Activated naive CD4-positive, alpha-beta T cell treated with anti-CD3 and anti-CD28 coated beads, Interleukin-2, amount 10 ng/mL, durations not matched to agents 7 days and 5 days (primary cell): ENCODE results near the gene FAM186B.

Experiments used
- CTCF ChIA-PET: fragments of 350-600 bp; sonication (Branson Sonifier 250); formaldehyde crosslinking; loops from one replicate; lab custom pipeline; 2021; ENCODE audit warnings: antibody characterized with exemption; lab: Charles Lee
- DNase-seq: peaks from one replicate; pipeline ENCODE4 v3.0.0-alpha.2; 2020
- H3K27ac Mint-ChIP-seq: one replicate; pipeline ENCODE4 v1.8.0; 2021; ENCODE audit warnings: mild to moderate bottlenecking, moderate library complexity, mixed read lengths
- H3K27me3 Mint-ChIP-seq: one replicate; pipeline ENCODE4 v1.8.0; 2021; ENCODE audit warnings: mild to moderate bottlenecking, mixed read lengths
- H3K36me3 Mint-ChIP-seq: one replicate; pipeline ENCODE4 v1.8.0; 2021; ENCODE audit warnings: mixed read lengths
- H3K4me1 Mint-ChIP-seq: one replicate; pipeline ENCODE4 v1.8.0; 2021; ENCODE audit warnings: mixed read lengths
- H3K4me3 Mint-ChIP-seq: one replicate; pipeline ENCODE4 v1.8.0; 2021; ENCODE audit warnings: mild to moderate bottlenecking, moderate library complexity, mixed read lengths
- H3K9me3 Mint-ChIP-seq: one replicate; pipeline ENCODE4 v1.8.0; 2021; ENCODE audit warnings: mixed read lengths

The FAM186B gene

GRCh38 chr12:49644620-49644994 lies 39.2 kb upstream of the FAM186B start:
- H3K36me3 Mint-ChIP-seq = peaks cover 36% of the 10 kb centered on the region
- H3K4me3 Mint-ChIP-seq = no peak overlapping the region
- peak overlapping the region; percentile 53 for H3K27ac Mint-ChIP-seq

GRCh38 chr12:49643961-49644619 lies 38.7 kb upstream of the FAM186B start:
- CTCF ChIA-PET = interaction anchor here (1.1 to 17.4 kb wide), 9 partner anchors 9 to 195 kb away, joined by 4 to 370 read pairs (median 12); partner anchors contain the start of genes FMNL3 and TMBIM6
- no peak overlapping the region for H3K4me3 Mint-ChIP-seq
- H3K27me3 Mint-ChIP-seq = no peaks in the 10 kb centered on the region
- DNase-seq = no peak
- peak overlapping the region; percentile 53 for H3K27ac Mint-ChIP-seq
- H3K4me1 Mint-ChIP-seq = peaks cover 45% of the 10 kb centered on the region
- H3K36me3 Mint-ChIP-seq = peaks cover 33% of the 10 kb centered on the region
- no peaks in the 10 kb centered on the region for H3K9me3 Mint-ChIP-seq

More at GRCh38 chr12:49644620-49644994, 39.2 kb upstream of the FAM186B start:
- Mint-ChIP-seq H3K27me3 (no peaks in the 10 kb centered on the region), H3K4me1 (peaks cover 47% of the 10 kb centered on the region), H3K9me3 (no peaks in the 10 kb centered on the region)
- CTCF ChIA-PET = interaction anchor here (0.7 to 17.4 kb wide), 14 partner anchors 10 to 323 kb away, joined by 3 to 370 read pairs (median 8); partner anchors contain the start of genes FMNL3 and TMBIM6
- peak; percentile 88 for DNase-seq

- Mint-ChIP-seq H3K27ac (no peak overlapping the region), H3K4me1 (peaks cover 35% of the 10 kb centered on the region), H3K4me3 (no peak overlapping the region), H3K9me3 (no peaks in the 10 kb centered on the region), H3K27me3 (no peaks in the 10 kb centered on the region), H3K36me3 (peaks cover 24% of the 10 kb centered on the region)
- CTCF ChIA-PET = interaction anchor here (2.0 to 17.4 kb wide), 7 partner anchors 8 to 196 kb away, joined by 5 to 370 read pairs (median 12); partner anchors contain the start of genes FMNL3 and TMBIM6
- no peak for DNase-seq
These were observed 37.7 kb upstream of the FAM186B start for GRCh38 chr12:49643135-49643534.

DNA sequence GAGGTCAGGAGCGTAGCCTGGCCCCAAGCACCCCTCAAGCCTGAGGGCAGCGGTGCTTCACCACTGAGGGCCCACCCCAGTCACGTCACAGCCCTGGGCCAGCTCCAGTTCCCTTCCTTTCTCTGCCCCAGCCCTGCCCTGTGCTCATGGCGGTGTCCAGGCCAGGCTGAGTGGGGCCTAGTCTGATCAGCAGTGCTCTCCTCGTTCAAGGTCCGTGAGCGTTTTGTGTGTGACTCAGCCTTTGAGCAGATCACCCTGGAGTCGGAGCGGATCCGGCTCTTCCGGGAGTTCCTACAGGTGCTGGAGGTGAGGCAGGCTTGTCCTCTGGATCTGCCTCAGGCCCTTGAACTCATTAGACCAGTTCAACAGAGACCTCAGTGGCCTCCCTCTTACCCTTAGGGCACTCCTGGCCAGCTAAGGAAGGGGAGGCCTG lies 36.9 kb upstream of the FAM186B start:
- Mint-ChIP-seq H3K27ac (no peak overlapping the region), H3K27me3 (no peaks in the 10 kb centered on the region), H3K9me3 (no peaks in the 10 kb centered on the region), H3K4me3 (no peak overlapping the region), H3K36me3 (peaks cover 18% of the 10 kb centered on the region), H3K4me1 (peaks cover 29% of the 10 kb centered on the region)
- CTCF ChIA-PET = interaction anchor here (0.9 to 17.4 kb wide), 5 partner anchors 7 to 99 kb away, joined by 3 to 370 read pairs (median 12); partner anchors contain the start of genes FMNL3 and TMBIM6
- no peak for DNase-seq

DNA sequence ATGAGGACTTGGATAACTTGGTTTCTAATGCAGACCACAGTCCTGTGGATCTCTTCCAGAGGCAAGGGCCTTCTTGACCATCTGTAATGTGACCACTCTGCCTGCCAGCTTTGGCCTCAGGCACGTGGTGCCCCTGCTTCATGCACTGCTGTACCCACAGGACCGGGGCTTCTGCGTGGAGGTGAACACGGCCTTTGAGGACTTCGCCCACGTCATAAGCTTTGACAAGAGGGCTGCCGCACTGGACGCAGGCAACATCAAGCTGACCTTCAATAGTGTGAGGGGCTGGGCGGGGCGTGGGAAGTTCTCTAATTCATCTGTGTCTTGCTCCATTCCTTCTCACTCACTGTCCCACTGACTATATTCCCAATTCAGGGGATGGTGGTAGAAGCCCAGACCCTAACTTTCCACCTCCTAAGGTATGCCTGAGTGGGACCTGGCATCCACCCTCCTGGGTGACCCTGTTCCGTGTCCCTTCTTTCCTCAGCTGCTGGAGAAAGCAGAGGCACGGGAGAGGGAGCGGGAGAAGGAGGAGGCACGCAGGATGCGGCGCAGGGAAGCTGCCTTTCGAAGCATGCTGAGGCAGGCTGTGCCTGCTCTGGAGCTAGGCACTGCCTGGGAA lies 36.4 kb upstream of the FAM186B start:
- Mint-ChIP-seq H3K4me1 (peaks cover 29% of the 10 kb centered on the region), H3K9me3 (no peaks in the 10 kb centered on the region), H3K27me3 (no peaks in the 10 kb centered on the region), H3K4me3 (no peak overlapping the region), H3K36me3 (peaks cover 16% of the 10 kb centered on the region), H3K27ac (no peak overlapping the region)
- CTCF ChIA-PET = interaction anchor here (0.9 to 17.4 kb wide), 4 partner anchors 10 to 100 kb away, joined by 3 to 370 read pairs (median 14); partner anchors contain the start of genes FMNL3 and TMBIM6
- no peak for DNase-seq

GRCh38 chr12:49636979-49637755 lies 31.7 kb upstream of the FAM186B start:
- Mint-ChIP-seq H3K27ac (no peak overlapping the region), H3K4me1 (peaks cover 7% of the 10 kb centered on the region), H3K9me3 (no peaks in the 10 kb centered on the region), H3K4me3 (no peak overlapping the region), H3K27me3 (no peaks in the 10 kb centered on the region), H3K36me3 (no peaks in the 10 kb centered on the region)
- CTCF ChIA-PET = interaction anchor here (0.5 to 7.5 kb wide), 25 partner anchors 9 to 342 kb away, joined by 3 to 152 read pairs (median 5); partner anchors contain the start of genes FMNL3, PRPH and TMBIM6
- DNase-seq = peak; percentile 79

DNA sequence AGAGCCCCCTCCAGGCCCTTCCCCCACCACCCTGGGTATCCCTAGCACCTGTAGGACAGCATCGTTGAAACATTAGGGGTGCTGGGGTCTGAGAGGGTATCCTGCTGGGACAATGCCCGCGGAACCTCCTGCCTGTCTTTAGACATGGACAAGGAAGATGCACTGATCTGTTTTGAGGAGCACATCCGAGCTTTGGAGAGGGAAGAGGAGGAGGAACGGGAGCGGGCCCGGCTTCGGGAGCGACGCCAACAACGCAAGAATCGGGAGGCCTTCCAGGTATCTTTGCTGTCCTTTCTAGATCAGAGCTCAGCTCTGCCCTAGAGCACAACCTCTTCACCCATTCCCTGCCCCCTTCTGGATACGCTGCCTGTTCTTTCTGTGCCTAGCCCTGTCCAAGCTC lies 31.1 kb upstream of the FAM186B start:
- peak; percentile 12 for DNase-seq
- no peaks in the 10 kb centered on the region for H3K9me3 Mint-ChIP-seq
- H3K4me1 Mint-ChIP-seq = peaks cover 7% of the 10 kb centered on the region
- CTCF ChIA-PET = interaction anchor here (0.5 to 7.5 kb wide), 16 partner anchors 9 to 342 kb away, joined by 3 to 152 read pairs (median 8); partner anchors contain the start of genes FMNL3 and PRPH
- H3K27me3 Mint-ChIP-seq = no peaks in the 10 kb centered on the region
- no peak overlapping the region for H3K27ac Mint-ChIP-seq
- H3K4me3 Mint-ChIP-seq = no peak overlapping the region
- no peaks in the 10 kb centered on the region for H3K36me3 Mint-ChIP-seq

GRCh38 chr12:49635656-49636055 lies 30.2 kb upstream of the FAM186B start:
- Mint-ChIP-seq H3K36me3 (no peaks in the 10 kb centered on the region), H3K27ac (no peak overlapping the region), H3K27me3 (no peaks in the 10 kb centered on the region), H3K4me3 (no peak overlapping the region), H3K9me3 (no peaks in the 10 kb centered on the region), H3K4me1 (peaks cover 7% of the 10 kb centered on the region)
- CTCF ChIA-PET = interaction anchor here (0.9 to 7.5 kb wide), 14 partner anchors 8 to 341 kb away, joined by 3 to 152 read pairs (median 6); partner anchors contain the start of genes FMNL3 and PRPH
- DNase-seq = peak; percentile 18

GRCh38 chr12:49635036-49635435 lies 29.6 kb upstream of the FAM186B start:
- Mint-ChIP-seq H3K9me3 (no peaks in the 10 kb centered on the region), H3K27ac (no peak overlapping the region), H3K4me3 (no peak overlapping the region), H3K27me3 (no peaks in the 10 kb centered on the region), H3K4me1 (peaks cover 7% of the 10 kb centered on the region), H3K36me3 (no peaks in the 10 kb centered on the region)
- peak; percentile 9 for DNase-seq
- CTCF ChIA-PET = interaction anchor here (1.1 to 7.5 kb wide), 9 partner anchors 9 to 143 kb away, joined by 3 to 152 read pairs (median 8); partner anchors contain the start of gene FMNL3

DNA sequence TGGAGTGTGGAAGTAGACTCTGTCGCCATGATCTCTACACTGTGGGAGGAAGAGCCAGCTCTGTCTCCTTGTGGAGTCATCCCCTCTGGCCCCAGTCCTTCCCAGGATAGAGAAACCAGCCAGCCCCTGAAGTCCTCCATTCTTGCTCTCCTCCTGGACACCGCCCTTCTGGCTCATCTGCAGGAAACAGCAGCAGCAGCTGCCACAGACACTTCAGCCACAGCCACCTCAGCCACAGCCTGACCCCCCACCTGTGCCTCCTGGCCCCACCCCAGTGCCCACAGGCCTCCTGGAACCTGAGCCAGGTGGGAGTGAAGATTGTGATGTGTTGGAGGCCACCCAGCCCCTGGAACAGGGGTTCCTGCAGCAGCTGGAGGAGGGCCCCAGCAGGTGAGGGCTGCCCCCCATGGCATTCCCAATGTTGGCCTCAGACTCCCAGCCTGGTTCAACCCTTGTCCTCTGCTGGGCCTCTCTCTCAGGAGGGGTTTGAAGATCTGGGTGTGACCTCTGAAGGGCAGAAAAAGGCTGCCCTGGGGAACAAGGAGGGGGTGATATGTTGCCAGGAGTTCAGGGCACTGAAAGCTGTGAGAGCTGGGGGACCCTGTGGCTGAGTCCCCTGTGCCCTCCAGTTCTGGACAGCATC lies 28.4 kb upstream of the FAM186B start:
- DNase-seq = peak; percentile 20
- H3K4me3 Mint-ChIP-seq = no peak overlapping the region
- H3K36me3 Mint-ChIP-seq = no peaks in the 10 kb centered on the region
- no peak overlapping the region for H3K27ac Mint-ChIP-seq
- no peaks in the 10 kb centered on the region for H3K27me3 Mint-ChIP-seq
- no peaks in the 10 kb centered on the region for H3K9me3 Mint-ChIP-seq
- CTCF ChIA-PET = interaction anchor here (0.9 to 7.5 kb wide), 5 partner anchors 10 to 144 kb away, joined by 3 to 152 read pairs (median 8); partner anchors contain the start of gene FMNL3
- H3K4me1 Mint-ChIP-seq = peaks cover 7% of the 10 kb centered on the region

GRCh38 chr12:49632986-49633702 lies 27.7 kb upstream of the FAM186B start:
- Mint-ChIP-seq H3K36me3 (no peaks in the 10 kb centered on the region), H3K4me1 (peaks cover 7% of the 10 kb centered on the region), H3K27me3 (no peaks in the 10 kb centered on the region), H3K4me3 (no peak overlapping the region), H3K9me3 (no peaks in the 10 kb centered on the region), H3K27ac (no peak overlapping the region)
- peak; percentile 9 for DNase-seq
- CTCF ChIA-PET = interaction anchor here (0.8 to 7.5 kb wide), 5 partner anchors 10 to 145 kb away, joined by 3 to 152 read pairs (median 6); partner anchors contain the start of genes FMNL3 and PRPF40B

- Mint-ChIP-seq H3K9me3 (no peaks in the 10 kb centered on the region), H3K27ac (no peak overlapping the region), H3K4me3 (no peak overlapping the region), H3K4me1 (peaks cover 7% of the 10 kb centered on the region), H3K36me3 (no peaks in the 10 kb centered on the region), H3K27me3 (no peaks in the 10 kb centered on the region)
- DNase-seq = no peak
- CTCF ChIA-PET = interaction anchor here (0.8 to 7.5 kb wide), 4 partner anchors 10 to 79 kb away, joined by 3 to 152 read pairs (median 9); partner anchors contain the start of genes FMNL3 and PRPF40B
These were observed 27.0 kb upstream of the FAM186B start for GRCh38 chr12:49632401-49632800.
